B cell (primary cell): Measurements from ENCODE around the gene ALG9.

Source experiments
- EZH2 ChIP-seq: IDR thresholded peaks from 2 replicates; pipeline ENCODE4 v1.6.1; 2012; ENCODE audit warnings: borderline replicate concordance, low read depth, mild to moderate bottlenecking, moderate library complexity, low read length; ENCODE audit not compliant: insufficient read depth, poor library complexity, severe bottlenecking
- TF ChIP-seq, protein P1 (sequence below): fragments of 200-600 bp; IDR thresholded peaks from one replicate; pipeline ENCODE4 v1.8.0; 2022; ENCODE audit warnings: antibody characterized with exemption, mild to moderate bottlenecking

DNA sequence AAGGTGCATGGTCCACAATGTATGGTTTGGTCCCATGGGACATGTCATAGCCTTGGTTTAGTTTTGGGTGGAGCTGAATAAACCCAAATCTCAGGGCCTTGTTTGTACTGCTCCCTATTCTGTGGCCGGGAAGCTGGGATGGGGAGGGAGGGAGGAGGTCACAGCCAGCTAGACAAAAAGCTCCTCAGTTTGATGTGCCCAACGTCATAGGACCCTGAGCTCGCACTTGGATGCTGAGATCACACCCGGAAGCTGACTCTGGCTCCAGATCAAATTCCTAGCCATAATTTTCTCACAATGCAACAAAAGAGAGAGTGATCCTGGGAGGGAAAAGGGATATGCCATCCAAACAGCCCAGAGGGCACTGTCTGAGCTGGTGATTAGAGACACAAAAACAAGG lies 42.6 kb upstream of the ALG9 start:
- TF ChIP-seq, protein P1, sequence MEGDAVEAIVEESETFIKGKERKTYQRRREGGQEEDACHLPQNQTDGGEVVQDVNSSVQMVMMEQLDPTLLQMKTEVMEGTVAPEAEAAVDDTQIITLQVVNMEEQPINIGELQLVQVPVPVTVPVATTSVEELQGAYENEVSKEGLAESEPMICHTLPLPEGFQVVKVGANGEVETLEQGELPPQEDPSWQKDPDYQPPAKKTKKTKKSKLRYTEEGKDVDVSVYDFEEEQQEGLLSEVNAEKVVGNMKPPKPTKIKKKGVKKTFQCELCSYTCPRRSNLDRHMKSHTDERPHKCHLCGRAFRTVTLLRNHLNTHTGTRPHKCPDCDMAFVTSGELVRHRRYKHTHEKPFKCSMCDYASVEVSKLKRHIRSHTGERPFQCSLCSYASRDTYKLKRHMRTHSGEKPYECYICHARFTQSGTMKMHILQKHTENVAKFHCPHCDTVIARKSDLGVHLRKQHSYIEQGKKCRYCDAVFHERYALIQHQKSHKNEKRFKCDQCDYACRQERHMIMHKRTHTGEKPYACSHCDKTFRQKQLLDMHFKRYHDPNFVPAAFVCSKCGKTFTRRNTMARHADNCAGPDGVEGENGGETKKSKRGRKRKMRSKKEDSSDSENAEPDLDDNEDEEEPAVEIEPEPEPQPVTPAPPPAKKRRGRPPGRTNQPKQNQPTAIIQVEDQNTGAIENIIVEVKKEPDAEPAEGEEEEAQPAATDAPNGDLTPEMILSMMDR, result no peak
- no peak for TF ChIP-seq EZH2
